Adrenal gland (tissue), 5 donors: ENCODE measurements around the gene CDH12.

Source experiments
- CTCF ChIP-seq, 6 experiments: fragments of 450-650 bp in 4 of 6; fragments of 200-600 bp in 2 of 6; sonication (generic) in 1 of 6; IDR thresholded peaks; 1 replicate in 5 of 6; 2 replicates in 1 of 6; pipeline versions ENCODE4 v1.5.1 to v1.8.0; 2016 to 2021; ENCODE audit warnings: antibody characterized with exemption in 6 of 6, mild to moderate bottlenecking in 2 of 6, moderate library complexity in 1 of 6
- POLR2A ChIP-seq, 2 donors: fragments of 450-650 bp; IDR thresholded peaks; one replicate each; pipeline ENCODE4 v1.6.1; 2017; ENCODE audit warnings: antibody characterized with exemption in 2 of 2, mild to moderate bottlenecking in 2 of 2, moderate library complexity in 1 of 2
- donor health status: DM: no; HTN: no; CAD: no.

DNA sequence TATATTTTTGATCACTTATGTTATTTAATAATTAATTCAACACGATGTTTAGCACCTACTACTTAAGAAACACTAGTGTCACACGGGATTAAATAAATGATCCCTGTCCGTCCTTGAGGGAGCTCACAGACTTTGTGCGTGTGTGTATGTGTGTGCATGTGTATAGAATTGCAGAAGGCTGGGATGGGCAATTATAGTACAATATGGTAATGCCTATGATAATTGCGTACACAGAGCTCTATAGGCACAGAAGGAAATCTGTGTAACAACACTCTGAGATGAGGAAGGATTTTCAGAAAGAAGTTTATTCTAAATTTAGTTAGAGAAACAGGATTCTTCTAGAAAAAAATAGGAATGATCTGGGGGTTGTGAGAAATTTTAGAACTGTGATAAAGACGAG lies 76.9 kb downstream of the CDH12 start:
- no peak for TF ChIP-seq CTCF (IDR thresholded peaks at IDR 0.05)
- TF ChIP-seq POLR2A (IDR thresholded peaks at IDR 0.05): no peak
